MM.1S (cell line): Measurements from ENCODE around the gene GTF2B.
"Not testable (repeated sequence)": the region's sequence is repeated elsewhere in the genome, so short reads cannot be mapped to it uniquely, and the experiment has no call there.

ENCODE experiments used
- DNase-seq: peaks from one replicate; pipeline ENCODE4 v3.0.0-alpha.2; 2015
- H2AFZ ChIP-seq: fragments of 300-600 bp; sonication (generic); 2 replicates; pipeline ENCODE4 v1.6.0; 2016; ENCODE audit warnings: antibody characterized with exemption, low read length
- H3F3A ChIP-seq: fragments of 300-600 bp; sonication (generic); 2 replicates; pipeline ENCODE4 v1.6.1; 2016; ENCODE audit warnings: mild to moderate bottlenecking, antibody characterized with exemption, low read length, moderate library complexity, mixed read lengths; ENCODE audit not compliant: insufficient read depth
- H3K27ac ChIP-seq: fragments of 300-600 bp; sonication (generic); 2 replicates; pipeline ENCODE4 v1.5.1; 2016; ENCODE audit warnings: mild to moderate bottlenecking, low read length
- H3K27me3 ChIP-seq: fragments of 300-600 bp; sonication (generic); replicated peaks from 2 replicates; pipeline ENCODE4 v1.6.0; 2016; ENCODE audit warnings: low read length; ENCODE audit not compliant: insufficient read depth
- H3K36me3 ChIP-seq: fragments of 300-600 bp; sonication (generic); replicated peaks from 2 replicates; pipeline ENCODE4 v1.6.1; 2016; ENCODE audit warnings: mild to moderate bottlenecking, low read length, mixed read lengths; ENCODE audit not compliant: insufficient read depth
- H3K4me1 ChIP-seq: fragments of 300-600 bp; sonication (generic); 2 replicates; pipeline ENCODE4 v1.6.1; 2016; ENCODE audit warnings: low read length, mixed read lengths
- H3K4me2 ChIP-seq: fragments of 300-600 bp; sonication (generic); 2 replicates; pipeline ENCODE4 v1.6.0; 2016; ENCODE audit warnings: low read depth, low read length
- H3K4me3 ChIP-seq: fragments of 300-600 bp; sonication (generic); 2 replicates; pipeline ENCODE4 v1.5.1; 2016; ENCODE audit warnings: low read length, mixed read lengths
- H3K79me2 ChIP-seq: fragments of 300-600 bp; sonication (generic); 2 replicates; pipeline ENCODE4 v1.6.1; 2016; ENCODE audit warnings: mixed run types, low read length, mixed read lengths
- H3K9ac ChIP-seq: fragments of 300-600 bp; sonication (generic); 2 replicates; pipeline ENCODE4 v1.6.1; 2016; ENCODE audit warnings: low read length, mixed read lengths
- H3K9me2 ChIP-seq: fragments of 300-600 bp; sonication (generic); replicated peaks from 2 replicates; pipeline ENCODE4 v1.6.1; 2016; ENCODE audit warnings: mild to moderate bottlenecking, low read length, mixed read lengths; ENCODE audit not compliant: insufficient read depth
- H3K9me3 ChIP-seq: fragments of 300-600 bp; sonication (generic); replicated peaks from 2 replicates; pipeline ENCODE4 v1.6.1; 2016; ENCODE audit warnings: mild to moderate bottlenecking, low read length, mixed read lengths; ENCODE audit not compliant: insufficient read depth
- H4K20me1 ChIP-seq: fragments of 300-600 bp; sonication (generic); 2 replicates; pipeline ENCODE4 v1.6.1; 2016; ENCODE audit warnings: mild to moderate bottlenecking, low read length, moderate library complexity, mixed read lengths; ENCODE audit not compliant: insufficient read depth
- CTCF ChIP-seq: fragments of 300-600 bp; sonication (generic); IDR thresholded peaks from 2 replicates; pipeline ENCODE4 v1.5.1; 2016; ENCODE audit warnings: antibody characterized with exemption, low read length, mixed read lengths
- EZH2 ChIP-seq: fragments of 300-600 bp; sonication (generic); optimal IDR thresholded peaks from 2 replicates; pipeline ENCODE3; 2017; ENCODE audit warnings: low read depth, mild to moderate bottlenecking, antibody characterized with exemption, low read length, mixed read lengths
- EZH2phosphoT487 ChIP-seq: fragments of 300-600 bp; sonication (generic); IDR thresholded peaks from 2 replicates; pipeline ENCODE4 v1.6.1; 2018; ENCODE audit warnings: antibody characterized with exemption, low read length

Gene GTF2B

GRCh38 chr1:88873737-88874349 is 17.5 kb downstream of the GTF2B start:
- TF ChIP-seq CTCF = no peak
- TF ChIP-seq EZH2 = no peak
- no peak for TF ChIP-seq EZH2phosphoT487
- Histone ChIP-seq H2AFZ (no peak overlapping the region), H3K36me3 (no peaks in the 10 kb centered on the region; the same call in 1 of the 2 replicates), H3K9ac (no peak overlapping the region), H3K79me2 (peaks cover 94% of the 10 kb centered on the region), H3K4me2 (no peak overlapping the region), H4K20me1 (peaks cover 19% of the 10 kb centered on the region; the same call in 1 of the 2 replicates), H3K27me3 (no peaks in the 10 kb centered on the region), H3K27ac (no peak overlapping the region), H3K4me3 (no peak overlapping the region), H3F3A (no peaks in the 10 kb centered on the region; the same call in 1 of the 2 replicates), H3K9me3 (no peaks in the 10 kb centered on the region), H3K9me2 (no peaks in the 10 kb centered on the region), H3K4me1 (no peaks in the 10 kb centered on the region)
- DNase-seq = no peak

DNA sequence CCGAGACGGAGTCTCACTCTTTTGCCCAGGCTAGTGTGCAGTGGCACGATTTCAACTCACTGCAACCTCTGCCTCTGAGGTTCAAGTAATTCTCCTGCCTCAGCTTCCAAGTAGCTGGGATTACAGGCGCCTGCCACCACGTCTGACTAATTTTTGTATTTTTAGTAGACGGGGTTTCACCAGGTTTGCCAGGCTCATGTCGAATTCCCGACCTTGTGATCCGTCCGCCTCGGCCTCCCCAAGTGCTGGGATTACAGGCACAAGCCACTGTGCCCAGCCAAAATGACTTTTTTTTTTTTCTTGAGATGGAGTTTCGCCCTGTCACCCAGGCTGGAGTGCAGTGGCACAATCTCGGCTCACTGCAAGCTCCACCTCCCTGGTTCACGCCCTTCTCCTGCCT is 21.7 kb downstream of the GTF2B start:
- not testable (repeated sequence) for H3K27ac ChIP-seq, H3K4me3 ChIP-seq, H3K9me3 ChIP-seq, H3K27me3 ChIP-seq, H3K4me1 ChIP-seq, H3K9ac ChIP-seq, H3K9me2 ChIP-seq, H2AFZ ChIP-seq, DNase-seq, H3K36me3 ChIP-seq, H3K4me2 ChIP-seq, H4K20me1 ChIP-seq, H3F3A ChIP-seq
- peaks cover 93% of the 10 kb centered on the region for H3K79me2 ChIP-seq

DNA sequence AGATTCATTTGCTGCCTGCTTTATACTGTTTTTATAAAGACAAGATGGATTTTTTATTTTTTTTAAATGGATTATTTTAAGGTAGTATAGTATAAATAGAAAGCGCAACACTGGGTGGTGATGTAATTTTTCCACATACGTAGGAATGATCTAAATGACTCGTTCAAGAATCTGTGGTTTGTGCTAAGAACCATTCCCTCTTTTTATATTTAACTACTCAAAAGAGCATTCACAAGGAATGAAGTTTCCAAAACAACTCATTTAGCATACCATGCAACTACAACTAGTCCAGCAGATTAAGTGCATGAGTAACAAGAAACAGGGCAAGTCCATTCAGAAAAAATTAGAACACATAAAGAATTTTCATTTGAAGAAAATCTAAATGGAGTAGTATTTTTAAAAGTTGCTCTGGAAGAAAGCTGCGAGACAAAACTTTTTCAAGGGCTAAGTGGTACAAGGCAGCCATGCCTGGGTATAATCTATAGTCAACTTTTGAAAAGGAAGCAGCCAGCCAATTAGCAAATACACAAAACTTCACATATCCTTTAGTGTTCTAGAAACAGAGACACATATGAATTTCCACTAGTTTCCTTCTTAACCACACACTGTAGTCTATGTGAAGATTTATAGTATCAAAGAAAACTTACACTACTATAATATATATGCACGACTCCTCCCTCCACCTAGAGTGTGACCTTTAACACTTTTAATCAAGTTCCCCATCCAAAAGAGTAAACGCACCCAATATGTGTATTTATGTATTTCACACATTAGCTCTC is 23.4 kb downstream of the GTF2B start:
- Histone ChIP-seq H3K9ac (no peak overlapping the region), H3K36me3 (no peaks in the 10 kb centered on the region), H3K27ac (no peak overlapping the region), H3K9me3 (no peaks in the 10 kb centered on the region), H3K79me2 (peaks cover 90% of the 10 kb centered on the region), H3F3A (no peaks in the 10 kb centered on the region), H2AFZ (no peak overlapping the region), H3K9me2 (no peaks in the 10 kb centered on the region), H3K4me1 (no peaks in the 10 kb centered on the region), H3K4me2 (no peak overlapping the region), H3K4me3 (no peak overlapping the region), H3K27me3 (no peaks in the 10 kb centered on the region), H4K20me1 (no peaks in the 10 kb centered on the region)
- TF ChIP-seq CTCF = no peak
- TF ChIP-seq EZH2phosphoT487 = no peak
- TF ChIP-seq EZH2 = no peak
- no peak for DNase-seq
